Measurements from ENCODE around the gene PLB1.

PLB1 gene

GRCh38 chr2:28603821-28604220 is 108.0 kb downstream of the PLB1 start:
- Histone ChIP-seq H3K9me2 (replicated peaks; ENCODE audit: low read depth, low read length) (no peaks in the 10 kb centered on the region), H3K27me3 (ENCODE audit: insufficient read depth, low read length, poor library complexity, severe bottlenecking) (no peaks in the 10 kb centered on the region), H3K9me3 (ENCODE audit: insufficient read depth, low read depth, low read length) (no peaks in the 10 kb centered on the region), H4K20me1 (ENCODE audit: insufficient read depth, low read length, poor library complexity, severe bottlenecking) (no peaks in the 10 kb centered on the region), H3K4me3 (ENCODE audit: low read length, poor library complexity, severe bottlenecking) (no peak overlapping the region), H2AFZ (ENCODE audit: low read length) (peak overlapping the region; percentile 66; the same call in 1 of the 2 replicates), H3K79me2 (ENCODE audit: insufficient read depth, low read length) (no peaks in the 10 kb centered on the region), H3F3A (ENCODE audit: low read depth) (no peaks in the 10 kb centered on the region), H3K4me2 (ENCODE audit: low read depth, low read length, poor library complexity, severe bottlenecking) (peak overlapping the region; percentile 31), H3K9ac (ENCODE audit: low read depth, low read length, poor library complexity, severe bottlenecking) (no peak overlapping the region), H3K4me1 (ENCODE audit: insufficient read depth, low read length, poor library complexity, severe bottlenecking) (peaks cover 14% of the 10 kb centered on the region), H3K36me3 (ENCODE audit: insufficient read depth, low read length) (no peaks in the 10 kb centered on the region)
- TF ChIP-seq CTCF (conservative IDR thresholded peaks at IDR 0.05; ENCODE audit: low read length) (no peak), EZH2phosphoT487 (IDR thresholded peaks at IDR 0.05; ENCODE audit: borderline replicate concordance) (no peak)

GRCh38 chr2:28604284-28604843 is 108.5 kb downstream of the PLB1 start:
- Histone ChIP-seq H3K9me3 (ENCODE audit: insufficient read depth, low read depth, low read length) (no peaks in the 10 kb centered on the region), H3K27me3 (ENCODE audit: insufficient read depth, low read length, poor library complexity, severe bottlenecking) (no peaks in the 10 kb centered on the region), H3K4me3 (ENCODE audit: low read length, poor library complexity, severe bottlenecking) (no peak overlapping the region), H2AFZ (ENCODE audit: low read length) (no peak overlapping the region), H3K9ac (ENCODE audit: low read depth, low read length, poor library complexity, severe bottlenecking) (no peak overlapping the region), H3K36me3 (ENCODE audit: insufficient read depth, low read length) (no peaks in the 10 kb centered on the region), H4K20me1 (ENCODE audit: insufficient read depth, low read length, poor library complexity, severe bottlenecking) (no peaks in the 10 kb centered on the region), H3K9me2 (replicated peaks; ENCODE audit: low read depth, low read length) (no peaks in the 10 kb centered on the region), H3K4me1 (ENCODE audit: insufficient read depth, low read length, poor library complexity, severe bottlenecking) (peaks cover 14% of the 10 kb centered on the region), H3K79me2 (ENCODE audit: insufficient read depth, low read length) (no peaks in the 10 kb centered on the region), H3F3A (ENCODE audit: low read depth) (no peaks in the 10 kb centered on the region), H3K4me2 (ENCODE audit: low read depth, low read length, poor library complexity, severe bottlenecking) (no peak overlapping the region)
- TF ChIP-seq CTCF (conservative IDR thresholded peaks at IDR 0.05; ENCODE audit: low read length), result no peak
- no peak for TF ChIP-seq EZH2phosphoT487 (IDR thresholded peaks at IDR 0.05; ENCODE audit: borderline replicate concordance)

- no peaks in the 10 kb centered on the region for H3K79me2 ChIP-seq (ENCODE audit: insufficient read depth, low read length)
- no peaks in the 10 kb centered on the region for H3K27me3 ChIP-seq (ENCODE audit: insufficient read depth, low read length, poor library complexity, severe bottlenecking)
- no peak overlapping the region for H2AFZ ChIP-seq (ENCODE audit: low read length)
- no peaks in the 10 kb centered on the region for H3K36me3 ChIP-seq (ENCODE audit: insufficient read depth, low read length)
- no peaks in the 10 kb centered on the region for H4K20me1 ChIP-seq (ENCODE audit: insufficient read depth, low read length, poor library complexity, severe bottlenecking)
- TF ChIP-seq CTCF (conservative IDR thresholded peaks at IDR 0.05; ENCODE audit: low read length), result peak; percentile 35; the same call in 1 of the 2 replicates
- TF ChIP-seq EZH2phosphoT487 (IDR thresholded peaks at IDR 0.05; ENCODE audit: borderline replicate concordance), result no peak
- H3K9ac ChIP-seq (ENCODE audit: low read depth, low read length, poor library complexity, severe bottlenecking), result no peak overlapping the region
- no peak overlapping the region for H3K4me3 ChIP-seq (ENCODE audit: low read length, poor library complexity, severe bottlenecking)
- H3F3A ChIP-seq (ENCODE audit: low read depth), result no peaks in the 10 kb centered on the region
- no peak overlapping the region for H3K4me2 ChIP-seq (ENCODE audit: low read depth, low read length, poor library complexity, severe bottlenecking)
- H3K9me3 ChIP-seq (ENCODE audit: insufficient read depth, low read depth, low read length), result no peaks in the 10 kb centered on the region
- no peaks in the 10 kb centered on the region for H3K9me2 ChIP-seq (replicated peaks; ENCODE audit: low read depth, low read length)
- H3K4me1 ChIP-seq (ENCODE audit: insufficient read depth, low read length, poor library complexity, severe bottlenecking), result peaks cover 14% of the 10 kb centered on the region
Observed at GRCh38 chr2:28606986-28607441, 111.2 kb downstream of the PLB1 start.
